ENCODE data around the gene VMAC.

- TF ChIP-seq POLR2A (IDR thresholded peaks at IDR 0.05; ENCODE audit: low read length) (no peak), GATA1 (IDR thresholded peaks at IDR 0.05; ENCODE audit: low read depth, low read length) (no peak)
Observed at GRCh38 chr19:5956323-5956722, 51.7 kb downstream of the VMAC start.

Measured in erythroblast (primary cell).